Esophagus muscularis mucosa (tissue), 4 donors: Measurements from ENCODE around the gene COG7. TPM values are rescaled to one million over a fixed set of nuclear protein-coding genes. Genes with fewer than 3 reads are reported as not detected.

Experiments used
- DNase-seq: peaks from one replicate; pipeline ENCODE4 v3.0.0-alpha.2; 2017; ENCODE audit errors: extremely low spot score
- H3K27ac ChIP-seq, 4 donors: fragments of 200-600 bp; sonication (generic); replicated peaks in 1 of 4; 1 replicate in 3 of 4; 2 replicates in 1 of 4; pipeline ENCODE4 v1.5.1; 2016 to 2019; ENCODE audit warnings: mild to moderate bottlenecking in 1 of 4
- H3K27me3 ChIP-seq, 4 donors: fragments of 200-600 bp; sonication (generic); one replicate each; pipeline versions ENCODE4 v1.5.1 to v1.6.0; 2016 to 2019
- H3K36me3 ChIP-seq, 4 donors: fragments of 200-600 bp; sonication (generic); one replicate each; pipeline ENCODE4 v1.5.1; 2016 to 2019
- H3K4me1 ChIP-seq, 4 donors: fragments of 200-600 bp; sonication (generic); one replicate each; pipeline ENCODE4 v1.5.1; 2016 to 2019
- H3K4me3 ChIP-seq, 4 donors: fragments of 200-600 bp; sonication (generic); 1 replicate in 2 of 4; 2 replicates in 2 of 4; pipeline ENCODE4 v1.5.1; 2016 to 2019; ENCODE audit warnings: mild to moderate bottlenecking in 4 of 4, moderate library complexity in 1 of 4
- H3K9me3 ChIP-seq, 4 donors: fragments of 200-600 bp; sonication (generic); 1 replicate in 3 of 4; 2 replicates in 1 of 4; pipeline ENCODE4 v1.5.1; 2016 to 2019
- CTCF ChIP-seq, 3 experiments: fragments of 200-600 bp in 2 of 3; fragments of 450-650 bp in 1 of 3; sonication (generic) in 2 of 3; IDR thresholded peaks; one replicate each; pipeline ENCODE4 v1.5.1; 2017 to 2019; ENCODE audit warnings: antibody characterized with exemption in 3 of 3, mild to moderate bottlenecking in 2 of 3, moderate library complexity in 1 of 3
- EP300 ChIP-seq: sonication (generic); formaldehyde crosslinking; IDR thresholded peaks from one replicate; pipeline ENCODE4 v1.6.1; 2017; ENCODE audit warnings: antibody characterized with exemption
- POLR2A ChIP-seq: fragments of 450-650 bp; IDR thresholded peaks from one replicate; pipeline ENCODE4 v1.6.1; 2017; ENCODE audit warnings: antibody characterized with exemption, moderate library complexity, mild to moderate bottlenecking, low read depth
- POLR2AphosphoS5 ChIP-seq, 2 donors: sonication (generic); formaldehyde crosslinking; IDR thresholded peaks; one replicate each; pipeline ENCODE4 v1.6.1; 2017; ENCODE audit warnings: antibody characterized with exemption in 2 of 2
- WGBS: methylation state at CpG from one replicate; pipeline ENCODE4 v1.1.5; 2018; 5-methylcytosine and 5-hydroxymethylcytosine counted together
- intact Hi-C: fragments of 100-400 bp; cut with DNase I; formaldehyde crosslinking; loops from one replicate; pipeline ENCODE4 v1.15.1; 2023
- total RNA-seq, 4 donors: library from RNA; depleted of rRNA; stranded (reverse); fragments of >200 nt; gene quantifications; one replicate each; pipeline versions ENCODE4 v1.1.0 to v1.2.1, GENCODE V29; 2016

The COG7 gene
- total RNA-seq, 4 donors from 2014 or later, result 11.9 to 23.7 (median 15.1) TPM

- Histone ChIP-seq H3K4me3 (no peak overlapping the region), H3K4me1 (peaks cover 9 to 13% (median 12%) of the 10 kb centered on the region in 4 donors), H3K27me3 (no peaks in the 10 kb centered on the region), H3K36me3 (peaks cover 29 to 61% (median 50%) of the 10 kb centered on the region in 4 donors), H3K27ac (no peak overlapping the region), H3K9me3 (no peaks in the 10 kb centered on the region)
- TF ChIP-seq CTCF (IDR thresholded peaks at IDR 0.05) (no peak), POLR2AphosphoS5 (IDR thresholded peaks at IDR 0.05) (no peak), POLR2A (no peak), EP300 (no peak)
- intact Hi-C loops, result no loop called here
- no peak for DNase-seq
- 95% methylated on average over 4 of the region's 5 CpGs for WGBS
Observed at GRCh38 chr16:23389201-23389600, 63.8 kb downstream of the COG7 start.

- peaks cover 29 to 61% (median 50%) of the 10 kb centered on the region in 4 donors for H3K36me3 ChIP-seq
- no peaks in the 10 kb centered on the region for H3K27me3 ChIP-seq
- 90% methylated on average over 6 of the region's 15 CpGs for WGBS
- no peak overlapping the region for H3K27ac ChIP-seq
- TF ChIP-seq CTCF (IDR thresholded peaks at IDR 0.05), result no peak
- no peak for DNase-seq
- no peak overlapping the region for H3K4me3 ChIP-seq
- H3K4me1 ChIP-seq, result peaks cover 7 to 9% (median 7%) of the 10 kb centered on the region in 4 donors
- no peaks in the 10 kb centered on the region for H3K9me3 ChIP-seq
- intact Hi-C loops, result no loop called here
Observed at GRCh38 chr16:23388786-23389185, 64.2 kb downstream of the COG7 start.

DNA sequence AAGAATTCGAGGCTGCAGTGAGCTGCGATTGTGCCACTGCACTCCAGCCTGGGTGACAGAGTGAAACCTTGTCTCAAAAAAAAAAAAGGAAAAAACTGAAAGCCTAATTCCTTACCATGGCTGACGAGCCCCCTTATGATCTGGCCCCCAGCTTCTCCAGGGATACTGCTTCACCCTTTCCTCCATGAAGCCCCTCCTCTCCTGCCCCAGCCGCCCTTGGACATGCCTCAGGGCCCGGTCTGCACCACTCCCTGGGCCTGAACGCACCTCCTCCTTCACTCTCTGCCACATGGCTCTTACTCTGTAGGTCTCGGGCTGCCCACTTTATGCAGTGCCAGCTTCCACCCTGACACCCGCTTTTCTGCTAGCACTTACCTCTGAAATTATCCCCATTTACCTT is 65.3 kb downstream of the COG7 start:
- H3K4me1 ChIP-seq, result no peaks in the 10 kb centered on the region
- H3K27ac ChIP-seq, result no peak overlapping the region
- H3K4me3 ChIP-seq, result no peak overlapping the region
- TF ChIP-seq EP300 (no peak), POLR2A (no peak), CTCF (IDR thresholded peaks at IDR 0.05) (no peak), POLR2AphosphoS5 (IDR thresholded peaks at IDR 0.05) (no peak)
- peaks cover 29 to 53% (median 49%) of the 10 kb centered on the region in 4 donors for H3K36me3 ChIP-seq
- intact Hi-C loops, result no loop called here
- no peaks in the 10 kb centered on the region for H3K27me3 ChIP-seq
- no peak for DNase-seq
- WGBS, result 85% methylated on average over 8 of the region's 8 CpGs
- no peaks in the 10 kb centered on the region for H3K9me3 ChIP-seq

DNA sequence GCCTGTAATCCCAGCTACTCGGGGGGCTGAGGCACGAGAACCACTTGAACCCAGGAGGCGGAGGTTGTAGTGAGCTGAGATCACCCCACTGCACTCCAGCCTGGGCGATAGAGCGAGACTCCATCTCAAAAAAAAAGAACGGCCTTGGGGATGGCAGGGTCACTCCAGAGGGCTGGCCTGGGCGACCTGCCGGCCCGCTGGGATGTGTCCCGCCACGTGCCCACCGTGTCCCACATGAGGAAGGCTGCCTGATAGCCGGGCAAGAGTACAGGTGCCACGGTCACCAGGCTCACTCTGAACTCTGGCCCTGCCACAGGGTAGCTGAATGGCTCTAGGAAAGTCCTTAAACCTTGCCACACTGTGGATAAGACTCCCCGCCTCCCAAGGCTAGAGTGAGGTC is 67.5 kb downstream of the COG7 start:
- intact Hi-C loops, result no loop called here
- Histone ChIP-seq H3K36me3 (peaks cover 17 to 30% (median 26%) of the 10 kb centered on the region in 4 donors), H3K27me3 (no peaks in the 10 kb centered on the region), H3K4me3 (no peak overlapping the region), H3K9me3 (no peaks in the 10 kb centered on the region), H3K27ac (no peak overlapping the region), H3K4me1 (no peaks in the 10 kb centered on the region)
- WGBS, result 94% methylated on average over 13 of the region's 15 CpGs
- TF ChIP-seq CTCF (IDR thresholded peaks at IDR 0.05), result no peak
- TF ChIP-seq POLR2A, result no peak
- TF ChIP-seq EP300, result no peak
- no peak for TF ChIP-seq POLR2AphosphoS5 (IDR thresholded peaks at IDR 0.05)
- no peak for DNase-seq

GRCh38 chr16:23384878-23385277 is 68.1 kb downstream of the COG7 start:
- WGBS, result 91% methylated on average over 9 of the region's 10 CpGs

More at GRCh38 chr16:23384878-23385277, 68.1 kb downstream of the COG7 start:
- Histone ChIP-seq H3K27ac (no peak overlapping the region), H3K36me3 (peaks cover 16 to 25% (median 21%) of the 10 kb centered on the region in 4 donors), H3K4me3 (no peak overlapping the region), H3K9me3 (no peaks in the 10 kb centered on the region), H3K27me3 (no peaks in the 10 kb centered on the region), H3K4me1 (no peaks in the 10 kb centered on the region)
- intact Hi-C loops, result no loop called here
- TF ChIP-seq CTCF (IDR thresholded peaks at IDR 0.05) (no peak), POLR2AphosphoS5 (IDR thresholded peaks at IDR 0.05) (no peak), EP300 (no peak), POLR2A (no peak)
- no peak for DNase-seq
